Measurements from ENCODE around the gene BEGAIN.

BEGAIN gene

GRCh38 chr14:100536721-100537445 lies 50.3 kb downstream of the BEGAIN start:
- DNase-seq (ENCODE audit: low read depth in 2 of 2): no peak

DNA sequence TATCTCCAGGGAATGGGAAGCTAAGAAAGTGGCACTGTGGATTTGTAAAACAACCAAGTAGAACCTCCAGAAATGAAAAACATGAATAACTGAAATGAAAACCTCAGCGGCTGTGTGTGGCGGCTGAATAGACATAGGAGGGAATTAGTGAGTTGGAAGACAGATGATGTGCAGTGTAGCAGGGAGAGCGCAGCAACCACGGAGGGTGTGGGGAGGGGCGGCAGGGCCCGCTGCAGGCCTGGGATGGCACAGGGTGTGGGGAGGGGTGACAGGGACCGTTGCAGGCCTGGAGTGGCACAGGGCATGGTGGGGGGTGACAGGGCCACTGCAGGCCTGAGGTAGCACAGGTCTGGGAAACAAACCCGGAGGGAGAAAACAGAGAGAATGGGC lies 51.1 kb downstream of the BEGAIN start:
- no peak for DNase-seq (ENCODE audit: low read depth in 2 of 2)

- no peak for DNase-seq (ENCODE audit: low read depth in 2 of 2)
Measured at GRCh38 chr14:100535287-100536120, 51.7 kb downstream of the BEGAIN start.

- no peak for DNase-seq (ENCODE audit: low read depth in 2 of 2)
Measured at GRCh38 chr14:100534528-100535286, 52.5 kb downstream of the BEGAIN start.

DNA sequence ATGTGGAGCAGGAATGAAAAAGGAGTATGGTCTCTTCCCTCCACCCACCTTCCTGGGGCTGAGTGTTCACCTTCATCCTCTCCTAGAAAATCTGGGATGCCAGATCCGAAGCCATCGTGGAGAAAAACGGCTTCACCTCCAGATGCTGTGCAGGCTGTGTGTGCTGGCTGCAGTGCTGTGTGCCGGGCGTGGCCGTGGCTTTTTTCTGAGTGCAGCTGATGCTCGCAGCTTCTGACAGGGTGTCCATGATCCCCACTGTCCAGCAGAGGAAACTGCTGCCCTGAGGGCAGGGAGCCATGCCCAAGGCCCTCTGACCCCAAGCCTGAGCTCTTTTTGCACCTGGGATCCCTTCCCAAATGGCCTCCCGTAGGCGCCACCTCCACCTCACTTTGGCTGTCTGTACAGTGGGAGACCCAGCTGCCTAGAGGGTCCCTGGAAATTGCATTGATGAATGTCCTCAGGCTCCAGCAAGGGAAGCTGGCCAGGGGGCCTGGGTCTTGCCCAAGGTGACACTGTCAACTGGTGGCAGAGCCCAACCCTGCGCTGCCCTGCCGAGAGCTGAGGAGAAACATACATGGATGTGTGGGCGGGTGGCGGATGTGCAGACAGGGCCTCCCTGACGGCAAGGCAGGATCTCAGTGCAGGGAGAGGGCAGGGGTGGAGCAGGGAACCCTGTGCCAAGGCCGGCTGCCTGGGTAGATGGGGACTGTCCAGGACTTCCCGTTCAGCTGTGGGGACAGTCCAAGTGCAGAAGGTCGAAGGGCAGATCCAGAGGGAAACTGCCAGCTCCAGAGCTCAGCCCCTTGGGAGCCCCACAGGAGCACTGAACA lies 53.3 kb downstream of the BEGAIN start:
- DNase-seq (ENCODE audit: low read depth in 2 of 2): no peak

DNA sequence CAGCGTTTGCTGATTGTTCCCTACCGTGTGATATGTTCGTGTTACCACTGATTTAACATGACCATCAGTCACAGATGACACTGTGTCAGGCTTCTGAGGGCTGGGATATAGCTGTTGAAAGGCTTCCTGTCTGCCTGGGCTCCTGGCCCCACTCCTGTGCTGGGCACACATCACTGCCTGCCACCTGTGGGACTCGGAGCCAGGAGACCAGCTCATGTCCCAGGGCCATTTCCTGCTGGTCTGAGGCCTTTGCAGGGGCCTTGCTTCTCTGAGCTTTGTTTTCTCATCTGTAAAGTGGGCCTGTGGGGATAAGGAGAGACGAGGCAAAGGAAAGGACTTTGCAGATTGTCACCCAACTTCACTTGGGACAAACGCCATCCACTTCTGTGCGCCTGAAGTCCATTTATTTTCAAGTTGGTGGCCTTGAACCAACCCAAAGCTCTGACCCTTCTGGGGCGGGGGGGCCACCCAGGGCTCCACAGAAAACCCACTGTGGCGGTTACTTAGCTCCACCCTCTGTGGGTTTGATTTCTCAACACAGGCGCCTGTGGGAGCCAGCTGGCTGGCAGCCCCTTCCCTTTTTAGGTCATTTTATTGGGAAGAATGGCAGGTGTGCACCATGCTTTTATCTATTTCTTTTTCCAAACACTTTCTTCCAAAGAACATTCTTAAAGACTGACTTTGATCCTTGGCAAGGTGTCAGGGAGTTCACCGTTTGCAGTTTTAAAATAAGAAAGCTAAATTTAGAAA lies 54.1 kb downstream of the BEGAIN start:
- no peak for DNase-seq (ENCODE audit: low read depth in 2 of 2)

DNA sequence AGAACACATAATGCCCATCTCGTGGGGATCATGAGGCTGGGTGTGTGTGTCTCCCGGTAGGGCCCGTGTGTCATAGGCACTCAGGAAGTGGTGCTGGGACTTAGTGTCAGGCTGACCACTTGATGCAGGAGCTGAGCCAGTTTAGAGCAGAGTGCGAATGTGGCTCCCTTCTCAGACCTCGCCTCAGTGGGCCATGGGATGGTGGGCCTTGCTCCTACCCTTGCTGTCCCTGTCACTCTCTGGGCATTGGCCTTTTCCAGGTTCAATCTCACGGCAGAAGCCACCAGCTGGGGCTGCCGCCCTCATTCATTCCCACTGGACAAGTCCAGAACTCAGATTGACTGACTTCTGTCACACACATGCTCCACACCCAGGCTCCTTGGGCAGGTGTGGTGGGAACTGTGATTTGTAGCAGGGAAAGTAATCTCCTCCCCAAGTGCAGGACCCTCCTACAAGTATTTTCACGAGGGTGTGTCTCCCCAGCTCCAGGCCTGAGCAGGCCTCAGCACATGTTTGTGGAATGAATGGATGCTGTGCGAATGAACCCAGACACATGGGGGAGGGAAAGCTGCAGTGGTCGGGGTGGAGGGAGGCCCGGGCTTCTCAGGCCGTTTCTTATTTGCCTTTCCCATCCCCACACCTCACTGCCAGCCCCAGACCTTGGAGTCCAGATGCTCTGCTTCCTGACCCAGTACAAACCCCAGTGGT lies 54.9 kb downstream of the BEGAIN start:
- DNase-seq (ENCODE audit: low read depth in 2 of 2): no peak

DNA sequence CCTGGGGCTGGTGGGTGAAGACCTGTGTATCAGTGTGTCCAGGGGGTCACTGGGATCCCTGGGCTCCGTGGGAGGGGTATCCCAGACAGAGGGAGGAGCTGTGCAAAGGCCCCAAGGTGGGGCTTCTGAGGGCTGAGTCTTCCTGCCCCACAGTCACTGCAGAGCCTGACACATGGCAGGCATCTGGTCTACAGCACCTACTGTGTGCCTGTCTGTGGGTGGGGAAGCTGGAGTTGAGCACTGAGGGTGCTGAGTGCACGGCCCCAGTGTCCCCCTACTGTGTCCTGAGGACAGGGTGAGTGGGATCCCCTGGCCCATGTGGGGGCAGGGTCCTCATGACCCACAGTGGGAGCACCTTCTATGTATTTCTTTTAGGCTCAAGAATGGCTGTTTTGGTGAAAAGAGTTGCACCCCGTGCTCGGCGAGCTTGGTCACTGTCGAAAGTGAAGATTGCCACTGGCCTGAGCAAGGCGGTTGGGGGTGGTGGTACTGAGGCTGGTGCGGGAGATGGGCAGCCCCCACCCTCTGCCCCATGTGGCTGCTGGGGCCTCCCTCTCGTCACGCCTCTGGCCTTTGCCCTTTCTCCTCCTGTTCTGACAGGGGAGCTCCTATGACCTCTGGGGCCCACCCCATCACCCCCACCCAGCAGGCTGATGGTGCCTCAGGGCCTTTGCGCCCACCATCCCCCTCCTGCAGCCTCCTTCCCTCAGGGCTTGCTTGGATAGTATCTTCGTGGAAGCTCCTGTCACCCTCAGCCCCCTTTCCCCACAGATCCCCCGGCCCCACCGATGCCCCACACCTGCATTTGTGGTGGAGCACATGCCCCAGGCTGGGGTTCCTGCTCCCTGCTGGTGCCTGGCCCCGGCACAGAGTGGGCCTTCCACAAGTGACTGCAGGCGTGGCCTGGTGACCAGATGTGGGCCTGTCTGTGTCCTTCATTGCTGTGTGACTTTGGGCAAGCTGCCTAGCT lies 55.8 kb downstream of the BEGAIN start:
- DNase-seq (ENCODE audit: low read depth in 2 of 2): no peak

DNA sequence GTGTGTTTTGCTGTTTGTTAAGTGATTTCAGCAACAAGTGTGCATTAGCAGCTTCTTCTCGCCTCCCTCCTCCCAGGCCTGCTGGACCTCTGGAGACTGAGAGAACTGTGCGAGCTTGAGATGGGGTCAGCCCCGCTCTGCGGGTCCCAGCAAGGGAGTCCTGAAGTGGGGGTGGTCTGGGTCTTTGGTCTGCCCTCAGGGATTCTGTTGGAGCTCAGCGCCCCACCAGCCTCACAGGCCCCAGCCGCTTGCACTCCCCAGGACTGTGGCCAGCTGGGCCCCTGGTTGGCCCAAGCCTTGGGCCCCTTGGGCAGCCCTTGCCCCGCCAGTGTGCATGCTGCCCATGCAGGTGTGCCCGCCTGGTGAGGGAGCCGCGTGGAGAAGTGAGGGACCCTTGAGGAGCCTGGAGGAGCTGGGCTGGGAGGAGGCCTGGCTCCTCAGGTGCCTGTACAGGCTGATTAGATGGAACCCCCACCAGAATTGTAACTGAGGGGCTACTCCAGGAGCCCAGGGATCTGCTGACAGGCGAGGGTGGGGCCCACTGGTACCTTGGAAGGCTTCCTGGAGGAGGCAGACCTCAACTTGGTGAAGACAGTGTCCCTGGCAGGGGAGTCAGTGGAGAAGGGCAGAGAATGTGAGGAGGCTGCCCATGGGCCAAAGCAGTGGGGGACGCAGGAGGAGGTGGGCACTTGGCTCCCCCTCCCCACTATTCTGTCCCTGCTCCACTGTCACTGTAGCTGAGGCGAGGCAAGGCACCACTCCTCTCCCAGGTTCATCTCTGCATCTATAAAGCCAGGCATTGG lies 56.7 kb downstream of the BEGAIN start:
- DNase-seq (ENCODE audit: low read depth in 2 of 2): no peak

DNA sequence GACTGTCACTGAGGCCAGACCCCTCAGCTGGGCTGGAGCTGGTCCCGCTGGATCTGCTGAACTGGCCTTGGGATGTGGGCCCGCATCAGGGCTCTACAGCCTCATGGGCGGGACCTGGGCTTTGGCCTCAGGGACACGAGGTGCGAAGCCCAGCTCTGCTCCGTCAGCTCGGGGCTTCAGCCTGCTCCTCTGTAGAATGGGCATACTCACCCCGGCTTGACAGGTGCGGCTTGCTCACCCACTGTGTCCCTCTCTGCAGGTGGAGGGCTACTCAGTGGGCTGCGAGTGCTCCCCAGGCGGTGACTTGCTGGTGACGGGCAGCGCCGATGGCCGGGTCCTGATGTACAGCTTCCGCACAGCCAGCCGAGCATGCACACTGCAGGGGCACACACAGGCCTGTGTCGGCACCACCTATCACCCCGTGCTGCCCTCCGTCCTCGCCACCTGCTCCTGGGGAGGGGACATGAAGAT lies 57.6 kb downstream of the BEGAIN start:
- DNase-seq (ENCODE audit: low read depth in 2 of 2): no peak

DNA sequence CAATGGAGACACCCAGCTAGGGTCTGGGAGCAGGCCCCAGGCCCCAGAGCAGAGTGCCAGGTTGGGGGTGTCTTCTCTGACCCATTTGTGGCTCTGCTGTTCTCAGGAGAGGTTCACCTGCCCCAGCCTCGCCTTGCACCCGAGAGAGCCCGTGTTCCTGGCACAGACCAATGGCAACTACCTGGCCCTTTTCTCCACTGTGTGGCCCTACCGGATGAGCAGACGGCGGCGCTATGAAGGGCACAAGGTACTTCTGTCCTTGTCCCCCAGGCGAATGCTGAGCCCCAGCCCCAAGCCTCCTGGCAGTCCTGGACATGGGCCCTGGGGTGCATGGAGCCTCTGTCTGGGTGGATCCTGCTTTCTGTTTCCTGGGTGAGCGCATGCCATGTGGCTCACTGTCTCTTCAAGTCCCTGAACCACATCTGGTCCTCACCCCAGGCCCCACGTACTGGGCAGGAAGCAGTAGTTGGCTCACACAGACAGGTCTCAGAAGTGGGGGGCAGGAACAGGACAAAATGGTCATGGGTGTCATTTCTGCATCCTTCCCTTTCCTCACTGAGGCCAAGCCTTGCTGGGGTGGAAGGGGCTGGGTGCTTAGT lies 58.2 kb downstream of the BEGAIN start:
- DNase-seq (ENCODE audit: low read depth in 2 of 2): no peak

- DNase-seq (ENCODE audit: low read depth in 2 of 2): no peak
Measured at GRCh38 chr14:100526632-100527031, 60.6 kb downstream of the BEGAIN start.

- DNase-seq (ENCODE audit: low read depth in 2 of 2): no peak
Measured at GRCh38 chr14:100526057-100526456, 61.2 kb downstream of the BEGAIN start.

DNA sequence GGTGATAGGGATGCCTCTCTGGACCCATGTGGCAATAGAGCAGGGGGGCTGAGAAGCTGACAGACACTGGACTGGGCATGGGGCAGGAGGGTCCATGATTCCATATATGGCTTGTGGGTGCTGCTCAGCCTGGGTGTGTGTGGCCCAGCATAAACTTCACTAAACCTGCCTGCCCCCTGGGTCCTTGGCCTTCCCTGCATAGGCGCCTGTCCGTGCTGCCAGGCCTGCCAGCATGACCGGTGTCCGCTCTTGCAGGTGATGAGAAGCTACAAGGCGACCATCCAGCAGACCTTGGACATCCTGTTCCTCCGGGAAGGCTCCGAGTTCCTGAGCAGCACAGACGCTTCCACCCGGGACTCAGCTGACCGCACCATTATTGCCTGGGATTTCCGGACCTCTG lies 61.6 kb downstream of the BEGAIN start:
- DNase-seq (ENCODE audit: low read depth in 2 of 2): no peak

DNA sequence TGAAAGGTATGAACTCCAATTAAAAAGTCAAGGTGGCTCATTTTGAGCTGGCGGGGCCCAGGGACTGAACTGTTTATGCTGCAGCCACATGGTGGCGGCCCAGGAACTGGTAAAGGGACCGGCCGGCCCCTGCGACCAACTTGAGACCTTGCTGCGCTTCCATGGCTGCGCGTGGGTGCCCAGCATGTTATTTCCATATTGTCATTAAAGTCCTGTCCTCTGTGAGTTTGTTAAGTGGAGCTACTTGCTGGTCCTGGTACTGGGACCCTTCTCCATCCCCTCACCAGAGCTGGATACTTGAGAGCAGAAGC lies 62.3 kb downstream of the BEGAIN start:
- DNase-seq (ENCODE audit: low read depth in 2 of 2): no peak

DNA sequence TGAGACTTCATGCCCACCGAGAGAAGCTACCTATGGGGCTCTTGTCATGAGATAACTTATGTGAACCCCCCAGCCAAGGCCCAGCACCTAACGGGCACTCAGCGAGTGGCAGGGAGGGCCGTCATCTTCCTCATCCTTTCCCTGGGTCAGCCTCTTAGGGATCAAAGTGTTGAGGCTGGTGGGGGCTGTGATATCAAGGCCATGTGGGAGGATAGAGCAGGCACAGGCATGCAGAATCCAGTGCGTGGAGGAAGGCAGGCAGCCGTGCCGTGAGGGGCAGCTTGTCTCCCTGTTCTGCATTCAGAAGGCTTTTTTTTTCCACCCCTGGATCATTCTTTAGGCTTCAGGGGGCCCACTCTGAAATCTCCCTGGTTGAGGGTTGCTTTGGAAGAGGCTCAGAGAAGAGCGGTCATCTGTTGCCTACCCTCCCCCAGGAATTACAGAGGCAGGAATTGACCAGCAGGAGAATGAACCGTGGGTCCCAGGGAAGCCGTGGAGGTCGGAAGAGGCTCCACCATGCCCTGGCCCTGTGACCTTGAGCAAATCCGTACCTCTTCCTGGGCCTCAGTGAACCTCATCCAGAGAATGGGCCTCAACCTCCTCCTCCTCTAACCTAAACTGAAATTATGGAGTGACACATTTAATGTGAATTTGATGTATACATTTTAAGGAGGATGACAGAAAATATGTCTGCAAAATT lies 62.8 kb downstream of the BEGAIN start:
- no peak for DNase-seq (ENCODE audit: low read depth in 2 of 2)

- DNase-seq (ENCODE audit: low read depth in 2 of 2): no peak
Measured at GRCh38 chr14:100523843-100524169, 63.4 kb downstream of the BEGAIN start.

Data from activated CD4-positive, alpha-beta T cell treated with anti-CD3 and anti-CD28 coated beads for 24 hours (primary cell).